ENCODE data around the gene EMP2.

The EMP2 gene

GRCh38 chr16:10599626-10600025, 19.2 kb upstream of the EMP2 start:
- Mint-ChIP-seq H3K27ac (no peak overlapping the region), H3K36me3 (ENCODE audit: low read depth) (no peaks in the 10 kb centered on the region)

GRCh38 chr16:10598157-10598556, 17.8 kb upstream of the EMP2 start:
- no peak for TF ChIP-seq CTCF (IDR thresholded peaks at IDR 0.05; ENCODE audit: unreplicated experiment in 3 of 3)
- H3K4me1 Mint-ChIP-seq: peaks cover 30% of the 10 kb centered on the region
- H3K27ac Mint-ChIP-seq: no peak overlapping the region
- no peaks in the 10 kb centered on the region for H3K9me3 Mint-ChIP-seq
- H3K27me3 Mint-ChIP-seq (ENCODE audit: low read depth): peaks cover 9% of the 10 kb centered on the region
- H3K4me3 Mint-ChIP-seq: no peak overlapping the region
- no peaks in the 10 kb centered on the region for H3K36me3 Mint-ChIP-seq (ENCODE audit: low read depth)

More at GRCh38 chr16:10599626-10600025, 19.2 kb upstream of the EMP2 start:
- no peak for TF ChIP-seq CTCF (IDR thresholded peaks at IDR 0.05; ENCODE audit: unreplicated experiment in 3 of 3)
- no peak overlapping the region for H3K4me3 Mint-ChIP-seq
- H3K4me1 Mint-ChIP-seq: peaks cover 30% of the 10 kb centered on the region
- peaks cover 11% of the 10 kb centered on the region for H3K27me3 Mint-ChIP-seq (ENCODE audit: low read depth)
- H3K9me3 Mint-ChIP-seq: no peaks in the 10 kb centered on the region

- Mint-ChIP-seq H3K36me3 (ENCODE audit: low read depth) (no peaks in the 10 kb centered on the region), H3K4me1 (peaks cover 25% of the 10 kb centered on the region)
- TF ChIP-seq CTCF (IDR thresholded peaks at IDR 0.05; ENCODE audit: unreplicated experiment in 3 of 3): no peak
Observed at GRCh38 chr16:10597187-10597601, 16.8 kb upstream of the EMP2 start.

GRCh38 chr16:10594312-10594950, 14.0 kb upstream of the EMP2 start:
- Mint-ChIP-seq H3K4me3 (no peak overlapping the region), H3K27me3 (ENCODE audit: low read depth) (peaks cover 14% of the 10 kb centered on the region), H3K36me3 (ENCODE audit: low read depth) (no peaks in the 10 kb centered on the region), H3K27ac (no peak overlapping the region), H3K9me3 (no peaks in the 10 kb centered on the region), H3K4me1 (peaks cover 9% of the 10 kb centered on the region)
- TF ChIP-seq CTCF (IDR thresholded peaks at IDR 0.05; ENCODE audit: unreplicated experiment in 3 of 3): no peak

More at GRCh38 chr16:10597187-10597601, 16.8 kb upstream of the EMP2 start:
- no peak overlapping the region for H3K27ac Mint-ChIP-seq
- no peaks in the 10 kb centered on the region for H3K9me3 Mint-ChIP-seq
- H3K4me3 Mint-ChIP-seq: no peak overlapping the region
- H3K27me3 Mint-ChIP-seq (ENCODE audit: low read depth): peaks cover 7% of the 10 kb centered on the region

- Mint-ChIP-seq H3K36me3 (ENCODE audit: low read depth) (no peaks in the 10 kb centered on the region), H3K27me3 (ENCODE audit: low read depth) (peaks cover 27% of the 10 kb centered on the region), H3K4me1 (peaks cover 14% of the 10 kb centered on the region), H3K4me3 (no peak overlapping the region), H3K27ac (no peak overlapping the region), H3K9me3 (no peaks in the 10 kb centered on the region)
- TF ChIP-seq CTCF (IDR thresholded peaks at IDR 0.05; ENCODE audit: unreplicated experiment in 3 of 3): no peak
Observed at GRCh38 chr16:10592611-10593010, 12.2 kb upstream of the EMP2 start.

GRCh38 chr16:10590342-10590741, 9.9 kb upstream of the EMP2 start:
- Mint-ChIP-seq H3K27ac (no peak overlapping the region), H3K4me1 (peaks cover 6% of the 10 kb centered on the region)
- TF ChIP-seq CTCF (IDR thresholded peaks at IDR 0.05; ENCODE audit: unreplicated experiment in 3 of 3): no peak

More at GRCh38 chr16:10590342-10590741, 9.9 kb upstream of the EMP2 start:
- Mint-ChIP-seq H3K4me3 (no peak overlapping the region), H3K36me3 (ENCODE audit: low read depth) (no peaks in the 10 kb centered on the region), H3K9me3 (no peaks in the 10 kb centered on the region), H3K27me3 (ENCODE audit: low read depth) (peaks cover 19% of the 10 kb centered on the region)

Data from nephron (organoid).